ENCODE results near the gene CLIC5.

The CLIC5 gene

DNA sequence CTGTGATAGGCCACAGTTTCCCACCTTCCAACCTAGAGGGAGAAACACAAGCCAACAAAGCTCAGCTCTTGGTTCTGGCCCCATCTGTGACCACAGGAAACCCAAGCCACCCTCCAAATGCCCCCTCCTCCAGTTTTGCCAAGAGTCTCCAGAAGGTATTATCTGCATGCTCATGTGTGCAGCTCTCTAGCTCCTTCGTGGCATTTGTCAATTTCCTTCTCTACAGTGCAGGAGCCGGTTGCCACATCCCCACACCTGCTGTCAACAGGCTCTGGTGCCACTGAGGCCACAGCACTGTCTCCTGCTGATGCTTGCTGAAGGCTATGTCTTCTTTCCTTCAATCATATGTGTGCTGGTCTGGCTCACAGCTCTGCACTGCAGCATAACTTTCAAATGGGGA is 177.2 kb downstream of the CLIC5 start:
- DNase-seq (ENCODE audit: low read depth), result no peak

DNA sequence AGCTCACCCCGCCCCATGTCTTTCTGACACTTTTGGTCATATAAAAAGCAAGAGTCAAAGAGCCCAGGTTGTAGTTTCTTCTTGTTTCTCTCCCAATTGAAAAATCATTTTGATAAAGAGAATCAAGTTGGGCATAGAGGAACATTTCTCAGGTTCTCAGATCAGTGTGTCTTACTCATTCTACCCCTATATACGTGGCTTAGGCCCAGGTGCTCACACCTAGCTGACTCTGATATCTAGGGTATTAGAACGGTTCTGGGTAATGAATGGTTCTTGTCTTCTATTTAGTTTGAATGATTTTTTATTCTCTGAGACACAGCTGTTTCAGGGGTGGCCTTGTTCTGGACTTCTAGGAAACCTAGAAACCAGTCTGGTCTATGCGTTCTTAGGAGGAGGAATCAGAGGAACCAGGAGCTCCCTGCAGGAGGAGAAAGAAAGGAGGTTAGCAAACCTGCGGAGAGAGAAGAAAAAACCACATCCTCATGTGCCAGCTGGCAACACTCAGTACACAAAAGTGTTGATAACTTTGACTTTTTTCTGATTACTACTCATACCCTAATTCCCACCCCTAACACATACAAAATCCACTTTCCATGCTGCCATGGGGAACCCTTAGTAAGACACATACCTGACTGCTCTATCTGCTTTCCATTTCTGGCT is 178.0 kb downstream of the CLIC5 start:
- no peak for DNase-seq (ENCODE audit: low read depth)

DNA sequence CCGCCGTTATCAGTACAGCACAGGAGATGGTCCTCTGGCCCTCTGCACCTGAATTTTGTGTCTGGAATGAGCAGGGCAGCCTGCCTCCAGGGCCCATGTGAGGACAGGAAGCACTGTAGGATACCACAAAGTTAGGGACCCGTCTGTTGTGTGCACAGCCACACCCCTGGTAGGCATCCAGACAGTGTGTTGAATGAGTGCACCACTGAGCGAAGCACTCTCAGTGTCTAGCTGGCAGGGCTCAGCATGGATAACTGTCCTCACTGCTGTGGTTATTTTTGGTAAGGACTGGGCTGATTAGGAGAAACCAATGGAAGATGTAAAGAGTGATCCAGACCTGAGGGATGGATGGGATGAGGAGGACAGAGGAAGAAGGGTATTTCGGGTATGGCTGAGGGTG is 178.7 kb downstream of the CLIC5 start:
- DNase-seq (ENCODE audit: low read depth), result no peak

DNA sequence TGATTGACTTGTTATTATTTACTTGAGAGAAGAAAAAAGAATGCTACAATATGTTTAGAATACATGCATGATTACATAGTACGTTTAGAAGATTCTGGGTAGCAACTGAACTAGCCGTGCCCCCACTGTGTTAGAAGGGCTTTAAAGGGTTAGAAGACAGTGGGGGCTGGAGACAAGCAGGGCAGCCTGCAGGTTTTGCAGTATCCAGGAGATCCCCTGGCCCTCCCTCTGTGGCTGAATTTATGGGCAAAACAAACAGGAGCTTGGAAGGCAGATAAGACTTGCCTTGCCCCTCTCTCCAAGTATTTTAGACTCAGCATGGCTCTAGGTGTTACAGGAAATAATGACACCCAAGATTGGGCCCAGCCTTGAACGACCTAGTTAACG is 179.2 kb downstream of the CLIC5 start:
- DNase-seq (ENCODE audit: low read depth), result no peak

DNA sequence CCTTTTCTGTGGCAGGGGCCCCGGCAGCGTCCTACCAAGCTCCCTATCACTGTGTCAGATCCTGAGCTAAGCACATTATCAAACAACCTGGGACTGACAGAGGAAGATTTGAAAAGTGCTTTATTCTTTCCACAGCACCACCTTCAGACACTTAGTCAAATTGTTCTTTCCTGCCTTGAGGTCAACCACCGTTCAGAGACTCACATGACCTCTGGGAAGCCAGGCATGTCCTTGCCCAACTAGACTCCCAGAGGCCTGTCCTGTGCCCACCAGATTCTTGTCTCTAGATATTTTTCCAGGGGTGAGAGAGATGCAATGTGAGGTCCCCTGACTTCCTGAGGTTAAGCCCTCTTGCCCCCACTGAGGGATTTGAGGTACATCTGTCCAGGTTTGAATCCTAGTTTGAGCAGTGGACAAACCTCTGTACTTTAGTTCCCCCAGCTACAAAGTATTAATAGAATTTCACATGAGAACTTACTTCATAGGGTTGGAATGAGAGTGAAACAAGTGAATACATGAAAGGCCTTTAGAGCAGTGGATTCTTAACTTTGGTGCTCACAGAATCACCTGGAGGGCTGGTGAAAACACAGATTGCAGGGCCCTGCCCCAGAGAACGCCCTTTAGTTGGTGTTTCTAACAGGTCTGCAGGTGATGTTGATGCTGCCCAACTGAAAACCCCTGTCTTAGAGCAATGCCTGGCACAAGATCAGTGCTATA is 179.8 kb downstream of the CLIC5 start:
- DNase-seq (ENCODE audit: low read depth), result no peak

DNA sequence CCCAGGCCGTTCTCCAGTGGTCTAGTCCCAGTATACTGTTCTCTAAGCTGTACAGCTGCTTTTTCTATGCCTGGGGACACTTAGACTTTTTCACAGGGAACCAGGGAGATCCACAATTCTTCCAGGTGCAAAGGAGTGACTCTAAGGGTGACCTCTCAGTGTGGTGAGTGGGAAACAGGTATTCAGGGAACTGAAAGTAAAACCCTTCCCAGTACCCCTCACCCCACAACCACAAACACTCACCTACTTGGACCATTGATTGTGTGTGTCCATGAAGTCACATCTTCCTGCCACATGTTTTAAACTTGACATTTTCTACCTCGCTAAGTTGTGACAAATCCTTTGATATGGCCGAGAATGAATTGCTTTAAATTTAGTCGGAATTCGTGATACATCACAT is 183.6 kb downstream of the CLIC5 start:
- DNase-seq (ENCODE audit: low read depth), result no peak
